HG02870 (cell line): Measurements from ENCODE around the gene ITGB7.

Experiments
- ATAC-seq: cut with Tn5 transposase; IDR thresholded peaks from one replicate; pipeline ENCODE4 v1.9.1; 2021; ENCODE audit warnings: mild to moderate bottlenecking, moderate library complexity; ENCODE audit not compliant: unreplicated experiment

ITGB7 gene

DNA sequence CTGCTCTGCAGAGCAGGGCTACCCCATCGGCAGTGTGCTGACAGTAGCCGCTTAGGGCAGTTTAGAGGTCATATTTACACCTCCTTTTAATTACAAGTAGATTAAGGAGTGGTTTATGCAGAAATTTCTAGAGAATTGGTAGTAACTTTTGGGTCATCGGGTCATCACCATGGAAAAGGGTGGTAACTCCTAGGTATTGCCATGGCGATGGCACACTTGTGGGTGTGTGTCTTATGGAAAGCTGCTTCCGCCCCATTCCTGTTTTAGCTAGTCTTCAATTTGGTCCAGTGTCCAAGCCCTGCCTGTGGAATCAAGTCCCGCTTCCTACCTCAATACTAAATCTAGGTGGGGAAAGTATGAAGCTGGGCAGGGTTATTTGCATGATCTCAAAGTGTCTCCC is 56.0 kb downstream of the ITGB7 start:
- ATAC-seq, result no peak

DNA sequence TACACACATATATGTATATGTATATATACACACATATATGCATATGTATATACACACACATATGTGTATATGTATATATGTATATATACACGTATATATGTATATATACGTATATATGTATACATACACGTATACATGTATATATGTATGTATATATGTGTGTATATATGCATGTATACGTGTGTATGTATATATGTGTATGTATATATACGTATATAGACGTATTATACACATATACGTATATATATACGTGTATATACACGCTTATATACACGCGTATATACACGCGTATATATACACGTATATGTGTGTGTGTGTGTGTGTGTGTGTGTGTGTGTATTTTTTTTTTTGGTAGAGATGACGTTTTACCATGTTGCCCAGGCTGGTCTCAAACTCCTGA is 59.4 kb downstream of the ITGB7 start:
- no peak for ATAC-seq

DNA sequence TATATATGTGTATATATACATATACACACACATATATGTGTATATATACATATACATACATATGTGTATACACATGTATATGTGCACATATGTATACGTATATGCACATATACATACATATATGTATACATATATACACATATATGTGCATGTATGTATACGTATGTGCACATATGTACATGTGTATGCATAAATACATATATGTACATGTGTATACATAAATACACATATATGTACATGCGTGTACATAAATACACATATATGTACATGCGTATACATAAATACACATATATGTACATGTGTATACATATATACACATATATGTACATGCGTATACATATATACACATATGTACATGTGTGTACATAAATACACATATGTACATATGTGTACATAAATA is 59.9 kb downstream of the ITGB7 start:
- no peak for ATAC-seq

DNA sequence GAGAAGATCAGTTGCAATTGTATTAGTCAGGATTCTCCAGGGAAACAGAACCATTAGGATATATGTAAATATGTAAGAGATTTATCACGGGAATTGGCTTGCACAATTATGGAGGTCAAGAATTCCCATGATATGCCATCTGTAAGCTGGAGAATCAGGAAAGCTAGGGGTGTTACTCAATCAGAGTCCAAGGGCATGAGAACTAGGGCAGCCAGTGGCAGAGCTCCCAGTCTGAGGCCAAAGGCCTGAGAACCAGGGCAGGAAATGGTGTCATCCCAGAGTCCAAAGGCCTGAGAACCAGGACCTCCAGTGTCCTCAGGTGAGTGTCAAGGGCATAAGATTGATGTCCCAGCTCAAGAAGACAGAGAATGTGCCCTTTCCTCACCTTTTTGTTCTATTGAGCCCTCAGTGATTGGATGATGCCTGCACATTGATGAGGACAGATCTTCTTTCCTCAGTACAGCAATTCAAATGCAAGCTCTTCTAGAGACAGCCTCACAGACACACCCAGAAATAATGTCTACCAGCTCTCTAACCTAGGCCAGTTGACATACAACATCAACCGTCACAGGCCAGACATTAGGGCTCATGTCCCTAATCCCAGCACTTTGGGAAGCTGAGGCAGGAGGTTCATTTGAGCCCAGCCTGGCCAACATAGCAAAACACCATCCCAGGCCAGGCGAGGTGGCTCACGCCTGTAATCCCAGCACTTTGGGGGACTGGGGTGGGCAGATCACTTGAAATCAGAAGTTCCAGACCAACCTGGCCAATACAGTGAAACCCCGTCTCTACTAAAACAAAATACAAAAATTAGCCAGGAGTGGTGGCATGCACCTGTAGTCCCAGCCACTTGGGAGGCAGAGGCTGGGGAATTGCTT is 61.4 kb downstream of the ITGB7 start:
- no peak for ATAC-seq

DNA sequence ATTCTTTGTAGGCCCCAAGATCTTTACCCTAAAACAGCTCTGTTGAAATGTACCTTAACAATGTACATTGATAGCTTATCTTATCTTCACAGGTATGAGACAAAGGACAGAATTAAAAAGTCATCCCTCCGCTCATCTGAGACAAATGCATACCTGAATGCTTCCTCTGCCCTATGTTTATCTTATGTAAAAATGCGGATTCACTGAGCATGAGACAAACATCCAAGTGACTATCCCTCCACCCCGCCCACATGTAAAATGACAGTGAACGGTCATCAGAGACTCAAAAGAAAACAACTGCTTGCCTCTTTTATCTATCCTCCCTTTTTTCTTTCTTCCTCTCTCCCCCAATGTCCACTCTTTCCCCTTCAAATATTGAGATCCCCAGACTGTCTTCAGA is 63.7 kb downstream of the ITGB7 start:
- no peak for ATAC-seq
